Renal cortical epithelial cell (primary cell): ENCODE measurements around the gene PTCH1. TPM values are rescaled to one million over a fixed set of nuclear protein-coding genes. Genes with fewer than 3 reads are reported as not detected.

Experiments used
- DNase-seq: peaks from one replicate; pipeline ENCODE4 v3.0.0-alpha.2; 2011; ENCODE audit warnings: low read depth
- total RNA-seq: library from RNA; depleted of rRNA; stranded (reverse); fragments of >200 nt; gene quantifications from 2 replicates; pipeline ENCODE4 v1.2.3, GENCODE V29; 2014

PTCH1 gene
- total RNA-seq, 1 donor from 2014 or later, result 2.2 TPM

GRCh38 chr9:95499046-95499676, 17.6 kb downstream of the PTCH1 start:
- DNase-seq, result no peak

GRCh38 chr9:95498641-95499040, 18.1 kb downstream of the PTCH1 start:
- no peak for DNase-seq

DNA sequence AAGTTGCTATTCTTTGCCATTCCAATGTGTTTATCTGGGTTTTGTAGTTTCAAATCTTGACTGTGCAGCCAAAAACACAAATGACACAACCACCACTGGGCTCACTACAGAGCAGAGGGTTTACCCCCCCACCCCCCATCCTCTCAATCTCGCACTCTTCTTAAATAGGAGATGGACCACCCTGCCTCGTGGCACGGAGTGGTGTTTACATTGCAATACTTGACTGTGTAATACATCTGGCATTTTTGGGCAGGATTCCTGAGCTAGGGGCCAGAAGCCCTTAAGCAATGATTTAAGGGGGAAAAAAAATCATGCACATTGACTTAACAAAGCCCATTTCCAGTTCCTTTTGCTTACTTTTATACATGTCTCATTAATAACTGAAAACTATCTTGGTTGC, 19.0 kb downstream of the PTCH1 start:
- no peak for DNase-seq

- DNase-seq, result no peak
Observed at GRCh38 chr9:95496687-95497086, 20.1 kb downstream of the PTCH1 start.

DNA sequence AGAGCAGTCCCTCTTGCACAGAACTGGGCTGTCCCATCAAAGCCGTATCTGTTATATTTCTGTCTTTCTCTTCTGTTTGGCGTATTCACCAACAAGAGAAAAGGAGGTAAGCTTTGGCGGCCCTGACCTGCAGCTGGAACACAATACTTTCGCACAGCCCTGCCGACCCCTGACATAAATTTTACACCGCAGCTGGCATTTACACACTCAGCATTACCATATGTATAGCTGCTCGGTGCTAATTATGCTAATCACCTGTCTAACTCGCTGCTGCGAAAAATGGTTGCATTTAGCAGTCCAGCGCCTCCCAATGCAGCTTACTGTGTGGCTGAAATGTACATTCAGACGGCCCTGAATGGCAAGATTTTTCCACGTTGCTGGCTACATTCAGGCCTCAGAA, 20.8 kb downstream of the PTCH1 start:
- no peak for DNase-seq

DNA sequence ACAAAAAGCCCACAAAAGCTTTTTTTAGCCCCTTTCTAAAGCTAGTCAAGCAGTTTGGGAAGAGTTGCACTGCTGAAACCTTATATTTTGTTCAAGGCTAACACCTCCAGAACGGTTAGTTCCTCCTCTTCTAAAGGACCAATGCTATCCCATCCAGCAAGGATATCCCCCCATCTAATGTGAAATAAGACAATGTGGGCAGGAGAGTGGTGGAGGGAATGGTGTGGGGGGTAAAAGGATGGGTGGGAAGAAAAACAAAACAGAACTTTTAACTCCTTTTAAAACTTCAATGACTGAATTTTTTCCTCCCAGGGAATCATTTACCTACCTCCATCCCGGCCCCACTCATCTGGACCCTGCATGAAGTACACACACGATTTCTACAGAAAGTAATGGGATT, 21.2 kb downstream of the PTCH1 start:
- DNase-seq, result no peak

DNA sequence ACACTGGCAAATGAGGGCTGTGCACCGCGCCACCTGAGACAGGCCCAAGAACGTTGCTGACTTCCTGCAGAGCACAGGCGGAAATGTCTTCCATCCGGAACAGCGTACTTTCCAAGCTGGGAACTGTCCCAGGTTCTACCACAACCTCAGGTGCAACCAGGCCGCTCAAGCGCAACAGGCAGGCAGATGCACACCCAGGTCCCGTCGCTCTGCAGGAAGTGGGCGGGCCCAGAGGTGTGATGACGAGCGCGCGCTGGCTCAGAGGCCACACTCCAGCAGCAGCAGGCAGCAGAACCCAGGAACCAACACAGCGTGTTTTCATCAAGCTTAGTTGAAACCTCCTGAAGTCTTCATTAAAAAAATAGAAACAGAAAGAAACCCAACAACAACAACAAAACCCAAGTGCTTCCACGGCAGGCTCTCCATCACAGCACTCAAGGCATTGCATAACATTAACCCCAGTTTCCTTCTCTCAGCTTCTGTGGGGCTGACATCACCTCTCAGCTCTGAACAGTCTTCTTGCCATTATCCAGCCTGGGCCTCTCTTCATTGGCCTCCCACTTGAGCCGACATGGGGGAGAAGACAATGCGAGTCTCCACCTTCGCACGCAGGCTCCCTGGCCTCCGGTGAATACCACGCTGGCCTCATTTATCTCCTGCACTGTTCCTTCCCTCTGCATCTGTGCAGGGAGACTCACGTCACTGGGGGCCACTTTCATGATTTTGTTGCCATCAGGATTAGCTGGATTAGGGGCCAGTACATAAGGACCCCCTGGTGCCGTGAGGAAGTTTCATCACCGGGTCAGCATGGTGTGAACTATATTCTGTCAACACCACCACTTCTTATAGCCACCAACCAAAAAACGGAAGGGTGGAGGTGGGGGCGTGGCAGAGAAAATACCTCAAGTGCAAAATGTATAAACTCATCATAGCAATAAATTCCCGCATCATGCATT, 22.1 kb downstream of the PTCH1 start:
- DNase-seq, result peak; percentile 81

GRCh38 chr9:95494022-95494415, 22.8 kb downstream of the PTCH1 start:
- no peak for DNase-seq

- DNase-seq, result no peak
Observed at GRCh38 chr9:95493402-95493801, 23.4 kb downstream of the PTCH1 start.

DNA sequence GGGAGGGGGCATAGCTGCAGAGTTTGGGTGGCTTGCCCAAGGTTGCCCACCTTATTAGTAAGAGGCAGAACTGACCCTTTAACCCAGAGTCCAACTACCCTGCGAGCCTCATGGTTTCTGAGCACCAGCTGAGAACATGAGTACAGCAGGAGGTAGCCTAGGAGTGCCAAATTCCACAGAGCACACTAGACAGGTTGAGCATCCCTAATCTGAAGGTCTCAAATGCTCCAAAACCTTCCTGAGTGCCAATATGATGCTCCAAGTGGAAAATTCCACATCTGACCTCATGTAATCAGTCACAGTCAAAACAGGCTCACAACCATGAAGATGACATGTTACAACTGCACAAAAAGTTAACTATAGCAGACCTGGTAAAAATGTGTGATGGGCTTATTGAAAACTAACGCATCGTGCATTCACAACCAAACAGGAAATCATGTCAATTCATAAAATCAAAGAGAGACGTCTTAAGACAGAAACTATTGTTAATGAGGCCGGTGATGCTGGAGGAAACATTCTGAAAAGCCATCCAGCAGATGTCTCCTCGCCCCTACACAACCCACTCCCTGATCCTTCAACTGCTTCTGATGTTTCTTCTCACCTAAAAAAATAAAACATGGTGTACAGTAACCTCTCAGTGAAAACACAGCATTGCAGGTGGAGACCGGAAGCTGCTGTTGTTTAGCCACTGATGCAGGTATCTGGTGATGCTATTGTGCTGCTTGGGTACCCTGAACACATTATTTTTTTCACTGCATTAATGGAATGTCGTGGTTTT, 25.0 kb downstream of the PTCH1 start:
- no peak for DNase-seq

DNA sequence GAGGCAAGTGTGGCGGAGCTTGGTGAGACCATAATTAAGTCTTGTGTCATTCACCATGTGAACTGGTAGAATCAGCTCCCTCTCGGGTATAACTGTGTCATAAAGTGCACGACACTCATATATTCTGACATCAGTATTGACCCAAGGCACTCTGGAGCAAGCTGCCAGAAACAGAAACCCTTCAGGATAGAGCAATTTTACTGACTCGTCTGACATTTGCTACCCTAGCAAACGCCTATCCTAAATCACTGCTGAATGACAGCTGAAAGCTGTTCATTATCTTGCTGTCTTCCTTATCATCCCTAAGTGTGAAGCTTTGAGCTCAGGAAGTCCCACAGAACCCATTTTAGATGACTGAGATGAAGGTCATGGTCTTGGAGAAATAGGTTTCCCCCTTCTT, 27.8 kb downstream of the PTCH1 start:
- no peak for DNase-seq

DNA sequence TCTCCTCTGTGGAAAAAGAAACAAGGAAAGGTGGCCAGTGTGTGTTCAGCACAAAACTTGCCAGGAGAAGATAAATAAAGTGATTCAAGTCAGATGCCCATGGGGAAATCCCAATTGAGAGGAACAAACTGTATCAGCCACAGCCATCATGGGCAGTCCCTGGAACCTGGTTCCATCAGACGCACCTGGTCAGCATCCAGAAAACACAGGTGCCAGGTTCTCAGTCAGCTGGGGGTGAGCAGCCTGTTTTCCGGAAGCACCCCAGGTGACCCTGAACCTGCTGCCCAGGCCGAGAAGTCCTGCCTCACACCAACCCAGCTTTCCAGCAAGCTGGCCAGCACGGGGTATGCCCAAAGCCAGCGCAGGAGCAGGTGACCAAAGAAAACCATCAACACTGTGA, 30.5 kb downstream of the PTCH1 start:
- DNase-seq, result no peak

GRCh38 chr9:95484225-95484624, 32.5 kb downstream of the PTCH1 start:
- DNase-seq, result no peak

- DNase-seq, result no peak
Observed at GRCh38 chr9:95483431-95483830, 33.3 kb downstream of the PTCH1 start.

- no peak for DNase-seq
Observed at GRCh38 chr9:95482621-95483020, 34.1 kb downstream of the PTCH1 start.

GRCh38 chr9:95481000-95481399, 35.8 kb downstream of the PTCH1 start:
- peak; percentile 68 for DNase-seq

- no peak for DNase-seq
Observed at GRCh38 chr9:95480346-95480745, 36.4 kb downstream of the PTCH1 start.

- DNase-seq, result no peak
Observed at GRCh38 chr9:95479330-95479729, 37.4 kb downstream of the PTCH1 start.

GRCh38 chr9:95478335-95478734, 38.4 kb downstream of the PTCH1 start:
- DNase-seq, result no peak

DNA sequence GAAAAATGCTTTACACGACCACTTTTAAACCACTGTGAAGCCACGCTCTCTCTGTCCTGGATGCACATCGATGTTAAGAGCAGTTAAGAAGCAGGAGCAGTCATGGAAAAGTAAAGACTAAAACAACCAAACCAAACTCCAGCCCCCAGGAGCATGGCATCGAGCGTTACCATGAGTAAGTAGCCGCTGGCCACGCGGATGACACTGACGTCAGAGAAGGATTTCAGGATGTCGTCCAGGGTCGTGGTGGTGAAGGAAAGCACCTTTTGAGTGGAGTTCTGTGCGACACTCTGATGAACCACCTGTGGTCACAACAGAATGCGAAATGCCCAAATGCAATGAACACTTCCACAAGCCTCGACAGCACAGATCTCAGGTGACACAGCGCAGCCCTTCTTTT, 38.9 kb downstream of the PTCH1 start:
- DNase-seq, result no peak

- DNase-seq, result no peak
Observed at GRCh38 chr9:95477441-95477840, 39.3 kb downstream of the PTCH1 start.

- DNase-seq, result no peak
Observed at GRCh38 chr9:95468791-95469190, 48.0 kb downstream of the PTCH1 start.

- DNase-seq, result no peak
Observed at GRCh38 chr9:95465115-95465514, 51.7 kb downstream of the PTCH1 start.
